ENCODE measurements around the gene TMCO4.

TMCO4 gene

GRCh38 chr1:19684677-19685076, 115.0 kb downstream of the TMCO4 start:
- DNase-seq (ENCODE audit: low read depth in 2 of 2), result no peak

GRCh38 chr1:19683351-19683750, 116.4 kb downstream of the TMCO4 start:
- no peak for DNase-seq (ENCODE audit: low read depth in 2 of 2)

DNA sequence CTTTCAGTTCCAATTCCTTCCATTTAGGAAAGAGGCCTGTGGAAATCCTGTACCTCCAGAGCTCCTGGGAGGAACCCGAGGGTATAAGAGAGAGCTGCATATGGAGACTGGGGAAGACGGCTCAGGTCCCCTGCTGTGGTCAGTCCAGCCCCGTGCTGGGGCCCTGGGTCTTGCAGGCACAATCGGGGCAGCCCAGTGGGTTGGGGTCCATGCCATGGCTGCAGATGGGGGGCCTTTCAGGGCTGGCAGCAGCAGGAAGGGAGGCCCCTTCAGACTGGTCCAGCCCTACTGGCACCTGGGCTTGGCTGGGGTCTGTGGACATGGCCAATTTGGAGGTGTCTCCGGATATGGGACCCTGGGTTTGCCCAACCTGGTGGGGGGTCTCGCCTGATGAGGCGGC, 116.8 kb downstream of the TMCO4 start:
- DNase-seq (ENCODE audit: low read depth in 2 of 2), result no peak

GRCh38 chr1:19682257-19682656, 117.5 kb downstream of the TMCO4 start:
- DNase-seq (ENCODE audit: low read depth in 2 of 2), result no peak

DNA sequence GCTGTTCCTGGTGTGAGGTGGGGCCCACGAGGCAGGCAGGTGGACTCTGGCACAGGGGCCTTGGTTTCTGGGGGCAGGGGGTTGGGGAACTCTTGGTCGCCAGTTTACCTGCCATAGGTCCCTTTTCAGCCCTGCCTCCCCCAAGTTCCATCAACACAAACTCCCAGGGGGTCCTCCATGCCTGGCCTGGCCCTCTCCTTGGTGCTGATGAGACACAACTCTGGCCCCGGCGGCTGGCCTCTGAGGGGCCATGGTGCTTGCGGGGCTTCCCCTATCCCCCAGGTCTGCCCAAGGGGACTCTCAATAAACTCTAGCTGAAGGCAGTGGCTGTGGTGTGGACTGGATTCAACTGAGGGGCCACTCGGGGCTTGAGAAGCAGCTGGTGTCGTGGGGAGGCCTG, 119.1 kb downstream of the TMCO4 start:
- no peak for DNase-seq (ENCODE audit: low read depth in 2 of 2)

DNA sequence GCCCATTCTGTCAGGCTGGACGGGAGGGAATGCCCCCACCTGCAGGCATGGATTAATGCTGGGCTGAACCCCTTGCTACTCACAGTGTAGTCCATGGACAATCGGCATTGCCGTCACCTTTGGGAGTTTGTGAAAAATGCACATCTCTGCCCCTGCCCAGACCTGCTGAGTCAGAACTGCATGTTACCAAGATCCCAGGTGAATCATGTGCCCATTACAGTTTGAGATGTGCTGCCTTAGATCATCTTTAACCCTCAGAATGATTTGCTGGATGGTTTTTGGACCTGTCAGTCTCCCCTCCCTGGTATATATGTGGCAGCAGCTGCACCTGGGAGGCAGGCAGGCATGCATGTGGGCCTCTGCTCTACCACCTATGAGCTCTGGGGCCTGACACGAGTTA, 120.0 kb downstream of the TMCO4 start:
- DNase-seq (ENCODE audit: low read depth in 2 of 2), result no peak

DNA sequence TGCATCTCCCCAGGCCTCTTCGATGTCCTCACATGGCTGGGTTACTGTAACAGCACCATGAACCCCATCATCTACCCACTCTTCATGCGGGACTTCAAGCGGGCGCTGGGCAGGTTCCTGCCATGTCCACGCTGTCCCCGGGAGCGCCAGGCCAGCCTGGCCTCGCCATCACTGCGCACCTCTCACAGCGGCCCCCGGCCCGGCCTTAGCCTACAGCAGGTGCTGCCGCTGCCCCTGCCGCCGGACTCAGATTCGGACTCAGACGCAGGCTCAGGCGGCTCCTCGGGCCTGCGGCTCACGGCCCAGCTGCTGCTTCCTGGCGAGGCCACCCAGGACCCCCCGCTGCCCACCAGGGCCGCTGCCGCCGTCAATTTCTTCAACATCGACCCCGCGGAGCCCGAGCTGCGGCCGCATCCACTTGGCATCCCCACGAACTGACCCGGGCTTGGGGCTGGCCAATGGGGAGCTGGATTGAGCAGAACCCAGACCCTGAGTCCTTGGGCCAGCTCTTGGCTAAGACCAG, 120.7 kb downstream of the TMCO4 start:
- no peak for DNase-seq (ENCODE audit: low read depth in 2 of 2)

- no peak for DNase-seq (ENCODE audit: low read depth in 2 of 2)
Observed at GRCh38 chr1:19678493-19678892, 121.2 kb downstream of the TMCO4 start.

DNA sequence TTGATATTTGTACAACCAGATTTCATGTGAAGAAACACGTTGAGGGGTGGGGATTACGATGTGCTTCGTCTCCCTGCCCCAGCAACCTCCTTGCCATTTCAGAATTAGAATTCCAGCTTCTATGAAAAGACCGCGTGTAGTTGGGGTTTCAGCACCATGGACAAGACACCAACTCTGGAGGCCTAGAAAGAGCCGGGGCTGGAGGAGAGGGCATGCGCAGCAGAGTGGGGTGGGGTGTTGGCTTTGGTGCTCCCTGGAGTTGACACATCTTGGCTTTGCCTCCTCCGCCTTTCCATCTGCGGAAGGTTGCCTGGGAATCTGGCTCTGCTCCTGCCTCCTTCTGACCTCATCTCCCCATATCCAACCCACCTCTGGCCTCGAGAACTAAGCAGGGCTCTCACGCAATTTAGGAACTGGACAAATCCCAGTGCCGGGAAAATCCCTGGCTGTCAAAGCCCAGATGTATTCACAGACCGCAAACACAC, 123.2 kb downstream of the TMCO4 start:
- no peak for DNase-seq (ENCODE audit: low read depth in 2 of 2)

- DNase-seq (ENCODE audit: low read depth in 2 of 2), result no peak
Observed at GRCh38 chr1:19675797-19676196, 123.9 kb downstream of the TMCO4 start.

DNA sequence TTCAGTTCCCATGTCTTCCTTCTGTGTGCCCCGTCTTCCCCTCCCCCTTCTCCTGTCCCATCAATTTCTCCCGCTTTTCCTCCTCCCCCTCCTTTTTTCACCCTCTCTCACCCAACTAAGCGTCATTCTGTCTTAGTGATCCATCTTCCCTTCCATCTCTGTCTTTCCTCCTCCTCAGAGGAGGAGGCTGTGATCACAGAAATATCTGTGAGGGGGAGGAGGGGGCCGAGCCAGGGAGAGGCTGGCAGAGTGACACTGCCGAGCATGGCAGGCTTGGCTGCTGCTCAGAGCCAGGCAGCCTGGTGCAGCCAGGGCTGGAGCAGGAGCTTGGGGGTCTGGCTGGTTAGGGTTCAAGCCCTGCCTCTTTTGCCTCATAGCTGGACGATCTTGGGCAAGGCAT, 127.5 kb downstream of the TMCO4 start:
- no peak for DNase-seq (ENCODE audit: low read depth in 2 of 2)

DNA sequence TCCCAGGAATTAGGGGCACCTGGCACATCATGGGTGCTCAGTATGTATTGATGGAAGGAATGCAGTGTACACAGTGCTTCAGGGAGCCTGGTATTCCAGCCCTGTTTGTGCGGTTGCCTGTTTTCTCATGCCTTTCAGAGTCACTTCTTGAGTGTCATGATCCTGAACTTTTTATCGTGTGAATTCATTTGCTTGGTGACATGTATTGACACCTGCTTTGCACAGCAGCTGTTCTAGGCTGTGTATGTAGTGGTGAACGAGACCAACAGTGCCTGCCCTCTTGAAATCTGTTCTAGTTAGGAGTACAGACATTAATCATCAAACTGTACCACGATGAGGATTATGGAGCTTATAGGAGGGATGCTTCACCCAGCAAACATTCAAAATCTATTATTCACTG, 128.9 kb downstream of the TMCO4 start:
- DNase-seq (ENCODE audit: low read depth in 2 of 2), result no peak

GRCh38 chr1:19668888-19669287, 130.8 kb downstream of the TMCO4 start:
- DNase-seq (ENCODE audit: low read depth in 2 of 2), result no peak

DNA sequence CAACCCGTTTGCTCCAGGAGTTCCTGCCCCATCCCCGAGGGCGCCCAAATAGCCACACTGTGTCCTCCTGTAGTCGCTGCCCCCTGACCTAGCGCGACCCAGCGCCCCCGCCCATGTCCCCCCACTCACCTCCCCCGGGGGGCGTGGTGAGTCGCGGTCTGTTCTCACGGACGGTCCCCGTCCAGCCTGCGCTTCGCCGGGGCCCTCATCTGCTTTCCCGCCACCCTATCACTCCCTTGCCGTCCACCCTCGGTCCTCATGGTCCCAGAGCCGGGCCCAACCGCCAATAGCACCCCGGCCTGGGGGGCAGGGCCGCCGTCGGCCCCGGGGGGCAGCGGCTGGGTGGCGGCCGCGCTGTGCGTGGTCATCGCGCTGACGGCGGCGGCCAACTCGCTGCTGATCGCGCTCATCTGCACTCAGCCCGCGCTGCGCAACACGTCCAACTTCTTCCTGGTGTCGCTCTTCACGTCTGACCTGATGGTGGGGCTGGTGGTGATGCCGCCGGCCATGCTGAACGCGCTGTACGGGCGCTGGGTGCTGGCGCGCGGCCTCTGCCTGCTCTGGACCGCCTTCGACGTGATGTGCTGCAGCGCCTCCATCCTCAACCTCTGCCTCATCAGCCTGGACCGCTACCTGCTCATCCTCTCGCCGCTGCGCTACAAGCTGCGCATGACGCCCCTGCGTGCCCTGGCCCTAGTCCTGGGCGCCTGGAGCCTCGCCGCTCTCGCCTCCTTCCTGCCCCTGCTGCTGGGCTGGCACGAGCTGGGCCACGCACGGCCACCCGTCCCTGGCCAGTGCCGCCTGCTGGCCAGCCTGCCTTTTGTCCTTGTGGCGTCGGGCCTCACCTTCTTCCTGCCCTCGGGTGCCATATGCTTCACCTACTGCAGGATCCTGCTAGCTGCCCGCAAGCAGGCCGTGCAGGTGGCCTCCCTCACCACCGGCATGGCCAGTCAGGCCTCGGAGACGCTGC, 133.9 kb downstream of the TMCO4 start:
- no peak for DNase-seq (ENCODE audit: low read depth in 2 of 2)

- no peak for DNase-seq (ENCODE audit: low read depth in 2 of 2)
Observed at GRCh38 chr1:19665186-19665495, 134.6 kb downstream of the TMCO4 start.

GRCh38 chr1:19664453-19665185, 135.1 kb downstream of the TMCO4 start, which contains the start of gene HTR6:
TSS of gene HTR6 (plus strand) at chr1:19664875. CDS start at chr1:19665754, 879 bp downstream.
- no peak for DNase-seq (ENCODE audit: low read depth in 2 of 2)

GRCh38 chr1:19662313-19662712, 137.4 kb downstream of the TMCO4 start:
- DNase-seq (ENCODE audit: low read depth in 2 of 2), result no peak

- peak in 1 of 2 donors; percentile 24 for DNase-seq (ENCODE audit: low read depth in 2 of 2)
Observed at GRCh38 chr1:19661721-19662228, 137.9 kb downstream of the TMCO4 start.

DNA sequence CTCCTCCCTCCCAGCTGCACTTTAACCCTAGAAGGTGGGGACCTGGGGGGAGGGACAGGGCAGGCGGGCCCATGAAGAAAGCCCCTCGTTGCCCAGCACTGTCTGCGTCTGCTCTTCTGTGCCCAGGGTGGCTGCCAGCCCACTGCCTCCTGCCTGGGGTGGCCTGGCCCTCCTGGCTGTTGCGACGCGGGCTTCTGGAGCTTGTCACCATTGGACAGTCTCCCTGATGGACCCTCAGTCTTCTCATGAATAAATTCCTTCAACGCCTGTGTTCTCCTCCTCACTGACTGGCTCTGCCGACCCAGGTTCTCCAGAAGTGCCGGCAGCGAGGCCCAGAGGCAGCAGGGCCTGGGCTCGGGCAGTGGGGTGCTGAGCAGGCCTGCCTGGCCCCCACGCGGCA, 141.5 kb downstream of the TMCO4 start:
- DNase-seq (ENCODE audit: low read depth in 2 of 2), result no peak

DNA sequence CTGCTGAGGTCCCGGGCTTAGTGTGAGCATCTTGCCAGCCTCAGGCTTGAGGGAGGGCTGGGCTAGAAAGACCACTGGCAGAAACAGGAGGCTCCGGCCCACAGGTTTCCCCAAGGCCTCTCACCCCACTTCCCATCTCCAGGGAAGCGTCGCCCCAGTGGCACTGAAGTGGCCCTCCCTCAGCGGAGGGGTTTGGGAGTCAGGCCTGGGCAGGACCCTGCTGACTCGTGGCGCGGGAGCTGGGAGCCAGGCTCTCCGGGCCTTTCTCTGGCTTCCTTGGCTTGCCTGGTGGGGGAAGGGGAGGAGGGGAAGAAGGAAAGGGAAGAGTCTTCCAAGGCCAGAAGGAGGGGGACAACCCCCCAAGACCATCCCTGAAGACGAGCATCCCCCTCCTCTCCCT, 142.2 kb downstream of the TMCO4 start:
- no peak for DNase-seq (ENCODE audit: low read depth in 2 of 2)

DNA sequence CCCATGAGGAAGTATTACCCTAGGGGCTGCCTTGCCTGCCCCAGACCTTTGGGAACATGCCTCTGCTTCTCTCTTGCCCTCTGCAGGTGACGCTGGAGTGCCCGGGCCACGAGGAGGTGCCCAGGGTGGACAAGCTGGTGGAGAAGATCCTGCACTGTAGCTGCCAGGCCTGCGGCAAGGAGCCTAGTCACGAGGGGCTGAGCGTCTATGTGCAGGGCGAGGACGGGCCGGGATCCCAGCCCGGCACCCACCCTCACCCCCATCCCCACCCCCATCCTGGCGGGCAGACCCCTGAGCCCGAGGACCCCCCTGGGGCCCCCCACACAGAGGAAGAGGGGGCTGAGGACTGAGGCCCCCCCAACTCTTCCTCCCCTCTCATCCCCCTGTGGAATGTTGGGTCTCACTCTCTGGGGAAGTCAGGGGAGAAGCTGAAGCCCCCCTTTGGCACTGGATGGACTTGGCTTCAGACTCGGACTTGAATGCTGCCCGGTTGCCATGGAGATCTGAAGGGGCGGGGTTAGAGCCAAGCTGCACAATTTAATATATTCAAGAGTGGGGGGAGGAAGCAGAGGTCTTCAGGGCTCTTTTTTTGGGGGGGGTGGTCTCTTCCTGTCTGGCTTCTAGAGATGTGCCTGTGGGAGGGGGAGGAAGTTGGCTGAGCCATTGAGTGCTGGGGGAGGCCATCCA, 142.8 kb downstream of the TMCO4 start:
- DNase-seq (ENCODE audit: low read depth in 2 of 2), result no peak

Data from activated CD4-positive, alpha-beta T cell treated with anti-CD3 and anti-CD28 coated beads for 24 hours (primary cell).